GM18526 (cell line): Measurements from ENCODE around the gene ARHGEF7.

Experiments used
- POLR2A ChIP-seq: IDR thresholded peaks from 3 replicates; pipeline ENCODE4 v1.6.1; 2011; ENCODE audit not compliant: insufficient read length; ENCODE audit errors: extremely low read depth

Gene ARHGEF7

DNA sequence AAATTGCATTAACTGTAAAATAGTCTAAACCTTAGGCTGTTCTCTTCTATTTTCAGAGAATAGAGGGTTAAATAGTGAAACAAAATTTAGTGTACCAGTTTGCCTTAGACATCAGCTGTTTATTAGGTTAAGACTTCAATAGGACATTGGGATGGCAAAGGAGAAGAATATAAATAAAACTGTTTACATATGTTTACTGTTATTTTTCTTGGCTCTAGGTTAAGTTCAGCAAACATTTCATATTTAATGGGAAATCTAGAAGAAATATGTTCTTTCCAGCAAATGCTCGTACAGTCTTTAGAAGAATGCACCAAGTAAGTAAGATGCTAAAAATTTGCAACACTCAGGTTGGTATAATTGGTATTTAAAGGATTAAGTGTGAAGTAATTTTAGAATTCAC lies 128.9 kb downstream of the ARHGEF7 start:
- TF ChIP-seq POLR2A, result no peak

GRCh38 chr13:111245576-111246384 lies 130.7 kb downstream of the ARHGEF7 start:
- no peak for TF ChIP-seq POLR2A

GRCh38 chr13:111247552-111247951 lies 132.4 kb downstream of the ARHGEF7 start:
- TF ChIP-seq POLR2A, result no peak

GRCh38 chr13:111248822-111249221 lies 133.7 kb downstream of the ARHGEF7 start:
- TF ChIP-seq POLR2A, result no peak

GRCh38 chr13:111249637-111250360 lies 134.7 kb downstream of the ARHGEF7 start:
- TF ChIP-seq POLR2A, result no peak

DNA sequence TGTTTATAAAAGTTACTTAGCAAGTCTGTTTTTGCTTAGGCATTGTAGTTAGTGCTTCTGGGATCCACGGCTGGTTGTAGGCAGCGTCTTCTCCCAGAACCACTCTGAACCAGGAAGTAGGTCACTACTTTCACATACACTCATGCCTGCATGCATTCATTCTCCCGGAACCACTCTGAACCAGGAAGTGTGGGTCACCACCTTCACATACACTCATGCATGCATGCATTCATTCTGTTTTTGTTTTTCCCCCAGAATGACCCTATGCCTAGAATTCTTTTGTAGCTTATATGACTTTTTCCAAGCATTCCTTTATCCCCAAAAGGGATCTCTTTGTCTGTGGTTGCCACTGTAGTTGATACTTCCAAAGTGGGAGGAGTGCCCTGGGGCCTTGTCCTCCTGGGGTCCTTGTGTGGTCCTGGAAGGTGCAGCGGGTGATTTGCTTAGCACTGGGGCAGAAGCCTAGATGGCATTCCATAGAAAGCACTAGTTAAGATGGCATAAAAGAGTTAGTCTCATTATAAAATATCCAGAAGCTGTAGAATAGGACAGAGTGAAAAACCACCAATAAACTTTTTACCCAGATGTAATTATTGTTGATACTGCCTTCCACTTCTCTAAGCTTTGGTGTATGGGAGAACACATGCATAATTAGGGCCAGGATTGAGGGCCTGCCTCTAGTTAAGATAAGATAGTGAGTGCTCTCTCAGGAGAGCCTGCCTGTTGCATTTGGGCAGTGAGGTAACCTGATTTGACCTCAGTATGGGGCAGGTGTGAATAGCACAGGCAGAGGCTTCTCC lies 136.7 kb downstream of the ARHGEF7 start:
- TF ChIP-seq POLR2A, result no peak

DNA sequence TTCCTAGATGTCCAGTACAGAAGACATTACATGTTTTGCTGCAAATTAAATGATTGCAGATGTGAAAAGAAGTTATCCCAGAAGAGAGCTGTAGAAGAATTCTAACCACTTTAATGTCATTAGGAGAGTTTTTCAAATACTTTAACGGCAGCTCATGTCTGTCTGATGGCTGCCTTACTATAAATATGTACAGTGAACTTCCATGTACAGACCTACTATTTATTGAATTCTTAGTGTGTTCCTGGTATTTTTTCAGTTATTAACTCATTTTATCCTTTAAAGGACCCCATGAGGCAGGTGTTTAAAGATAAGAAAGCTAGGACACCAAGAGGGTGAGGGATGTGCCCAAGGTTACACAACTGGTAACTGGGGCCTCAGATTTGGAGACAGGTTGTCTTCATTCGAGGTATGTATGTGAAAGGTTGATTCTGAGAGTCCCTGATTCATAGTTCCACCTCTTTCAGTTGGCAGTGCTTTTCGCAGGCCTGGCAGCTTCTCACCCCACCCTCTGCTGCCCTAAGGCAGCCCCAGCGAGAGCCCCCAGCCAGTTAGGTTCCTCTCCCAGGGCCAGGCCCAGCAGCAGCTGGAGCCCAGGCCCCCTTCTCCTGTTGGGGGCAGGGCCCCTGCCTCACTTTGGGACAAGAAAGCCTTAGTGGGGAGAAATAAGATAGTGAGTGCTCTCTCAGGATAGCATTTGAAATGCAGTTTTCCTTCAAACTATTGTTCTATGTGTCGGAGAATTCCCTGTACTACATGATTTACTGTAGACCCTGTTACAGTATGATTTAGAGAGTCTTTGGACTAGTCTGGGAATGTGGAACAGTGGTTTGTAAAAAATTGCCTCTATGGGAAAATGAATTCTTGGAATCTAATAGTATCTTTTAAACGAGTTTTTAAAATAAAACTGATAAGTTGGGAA lies 137.6 kb downstream of the ARHGEF7 start:
- TF ChIP-seq POLR2A, result no peak

DNA sequence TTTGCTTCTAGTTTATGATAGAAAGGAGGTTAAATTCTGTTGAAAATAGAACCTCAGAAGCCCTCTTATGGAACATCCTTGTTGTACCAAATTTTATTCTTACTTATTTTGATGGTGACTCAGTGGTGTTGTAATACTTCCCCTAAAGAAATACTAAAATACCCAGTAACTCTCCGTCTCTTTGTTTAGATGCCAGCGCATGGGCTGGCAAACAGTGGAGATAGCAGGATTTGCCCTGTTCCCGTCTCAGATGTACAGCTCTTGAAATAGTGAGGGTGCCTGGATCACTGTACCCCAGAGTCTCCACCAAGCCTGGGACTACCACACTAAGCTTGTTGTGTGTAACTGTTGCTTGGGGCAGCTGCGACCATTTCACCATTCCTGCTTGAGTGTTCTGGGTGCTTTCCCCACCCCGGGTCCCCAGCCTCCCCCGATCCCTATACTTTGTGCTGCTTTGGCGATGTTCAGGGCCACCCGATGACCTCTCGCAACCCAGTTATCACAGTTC lies 138.3 kb downstream of the ARHGEF7 start:
- no peak for TF ChIP-seq POLR2A

DNA sequence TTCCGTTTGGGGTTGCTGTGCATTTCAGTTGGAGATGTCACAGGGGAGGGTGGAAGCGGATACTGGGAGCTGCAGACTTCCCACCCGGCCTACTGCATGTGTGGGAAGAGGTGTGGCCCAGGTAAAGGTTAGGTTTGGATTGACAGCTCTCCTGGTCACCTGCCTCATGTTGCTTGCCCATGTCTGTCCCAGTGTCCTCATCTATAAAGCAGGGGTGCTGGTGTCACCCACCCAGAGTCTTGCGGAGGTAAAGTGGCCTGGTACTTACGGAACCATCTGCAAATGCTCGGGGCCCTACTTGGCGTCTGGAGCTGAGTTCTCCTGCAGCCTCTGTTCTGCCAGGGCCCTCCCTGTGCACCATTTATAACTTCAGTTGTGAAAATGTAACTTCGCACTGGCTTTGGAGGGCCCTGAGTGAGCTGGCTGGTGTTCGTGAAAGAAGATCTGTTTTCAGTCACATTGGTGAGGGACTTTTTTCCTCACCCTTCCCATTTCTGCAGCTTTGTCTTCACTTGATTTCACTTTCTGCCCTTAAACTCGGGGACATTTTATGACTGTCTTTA lies 140.2 kb downstream of the ARHGEF7 start:
- no peak for TF ChIP-seq POLR2A

GRCh38 chr13:111256458-111256857 lies 141.3 kb downstream of the ARHGEF7 start:
- TF ChIP-seq POLR2A, result no peak

GRCh38 chr13:111256946-111257345 lies 141.8 kb downstream of the ARHGEF7 start:
- TF ChIP-seq POLR2A, result no peak

DNA sequence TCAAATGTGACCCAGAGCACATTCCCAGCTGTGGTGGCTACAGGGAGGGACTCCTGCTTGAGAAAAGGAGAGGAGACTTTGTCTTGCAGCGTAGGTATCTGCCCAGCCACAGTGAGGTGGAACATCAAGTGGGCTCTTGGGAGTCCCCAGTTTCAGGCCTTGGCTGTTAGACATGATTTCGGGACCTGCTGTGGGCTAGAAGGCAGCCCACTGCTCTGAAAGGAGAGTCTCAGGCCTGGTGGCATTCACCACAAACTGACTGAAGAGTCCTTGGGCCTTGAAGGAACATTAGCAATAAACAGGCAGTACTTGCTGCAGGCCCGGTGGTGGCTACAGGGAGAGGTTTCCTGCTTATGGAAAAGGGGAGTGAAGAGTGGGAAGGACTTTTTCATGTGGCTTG lies 143.5 kb downstream of the ARHGEF7 start:
- TF ChIP-seq POLR2A, result no peak

GRCh38 chr13:111259058-111259457 lies 143.9 kb downstream of the ARHGEF7 start:
- no peak for TF ChIP-seq POLR2A

GRCh38 chr13:111261326-111261725 lies 146.2 kb downstream of the ARHGEF7 start:
- no peak for TF ChIP-seq POLR2A
